RPMI7951 (cell line): Measurements from ENCODE around the gene RPRD1A. TPM values are rescaled to one million over a fixed set of nuclear protein-coding genes. Genes with fewer than 3 reads are reported as not detected.
"Not testable (repeated sequence)": the region's sequence is repeated elsewhere in the genome, so short reads cannot be mapped to it uniquely, and the experiment has no call there.

Experiments used
- DNase-seq: peaks from one replicate; pipeline ENCODE4 v3.0.0-alpha.2; 2012; ENCODE audit warnings: low read depth
- total RNA-seq: library from RNA; depleted of rRNA; stranded (reverse); fragments of >200 nt; shearing (Covaris generic); gene quantifications from 2 replicates; pipeline ENCODE4 v1.2.3, GENCODE V29; 2014

The RPRD1A gene
- total RNA-seq, 1 experiment from 2014 or later, result 42.1 TPM

DNA sequence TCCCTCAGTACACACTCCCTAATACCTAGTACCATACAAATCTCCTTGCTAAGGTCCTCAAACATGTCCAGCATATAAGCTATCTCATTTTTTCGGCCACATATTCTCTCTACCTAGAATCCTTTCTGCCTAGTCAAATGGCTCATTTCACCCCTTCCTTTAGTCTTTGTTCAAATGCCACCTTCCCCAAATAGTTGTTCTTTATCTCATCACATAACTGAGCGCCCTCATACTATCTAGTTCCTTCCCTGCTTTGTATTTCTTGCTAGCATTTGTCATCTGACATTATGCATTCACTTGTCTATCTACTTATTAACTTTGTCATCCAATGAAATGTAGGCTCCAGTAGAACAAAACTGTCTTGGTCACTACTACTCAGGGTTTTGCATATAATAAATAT, 35.5 kb downstream of the RPRD1A start:
- DNase-seq, result no peak

DNA sequence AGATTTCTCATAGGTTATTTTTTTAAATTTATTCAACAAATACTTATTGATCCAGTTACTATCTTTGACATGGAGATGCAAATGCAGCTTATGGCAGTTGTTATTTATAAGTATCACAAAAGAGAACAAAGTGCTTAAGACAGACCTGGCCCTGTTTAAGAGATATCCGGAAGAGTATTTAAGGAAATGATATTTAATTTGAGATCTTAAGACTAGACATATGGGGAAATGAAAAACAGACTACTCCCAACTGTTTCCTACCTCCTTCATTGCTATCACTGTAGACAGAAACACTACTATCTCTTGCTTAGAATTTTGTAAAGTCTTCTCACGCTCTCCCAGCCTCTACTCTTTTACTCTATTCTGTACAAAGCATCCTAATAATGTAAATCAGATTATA, 36.0 kb downstream of the RPRD1A start:
- no peak for DNase-seq

DNA sequence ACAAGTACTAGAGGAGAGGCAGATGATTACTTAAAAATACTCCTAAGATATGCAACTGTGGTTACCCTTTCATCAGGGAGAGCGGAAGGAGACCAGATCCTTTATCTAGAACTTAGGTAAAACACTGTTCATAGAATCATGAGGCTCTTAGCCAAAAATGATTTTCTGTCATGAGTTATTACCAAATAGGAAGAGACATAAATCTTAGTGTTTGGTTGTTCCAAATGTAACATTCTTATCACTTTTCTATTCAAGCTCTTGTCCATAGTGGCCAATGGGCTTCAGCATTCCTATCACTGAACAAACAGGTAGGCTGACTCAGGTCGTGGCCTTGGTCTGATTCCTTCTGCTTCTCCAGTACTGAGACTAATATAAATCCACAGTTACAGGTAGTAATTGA, 38.5 kb downstream of the RPRD1A start:
- DNase-seq, result no peak

DNA sequence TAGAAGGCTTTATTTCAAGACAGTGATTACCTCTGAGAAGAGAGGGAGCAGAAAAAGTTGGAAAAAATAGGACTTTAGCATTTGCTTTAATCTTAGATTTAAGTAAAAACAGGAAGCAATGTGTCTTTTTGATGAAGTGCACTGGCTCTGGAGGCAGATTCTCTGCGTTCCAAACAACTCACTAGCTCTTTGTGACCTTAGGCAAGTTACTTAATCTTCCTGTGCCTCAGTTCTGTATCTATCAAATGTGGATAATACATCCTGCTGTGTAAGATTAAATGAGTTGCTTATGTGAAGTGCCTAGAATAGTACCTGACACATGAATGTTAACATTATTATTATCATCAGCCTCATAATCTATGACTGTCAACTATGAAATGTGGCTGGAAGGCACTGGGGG, 42.3 kb downstream of the RPRD1A start:
- peak; percentile 42 for DNase-seq

DNA sequence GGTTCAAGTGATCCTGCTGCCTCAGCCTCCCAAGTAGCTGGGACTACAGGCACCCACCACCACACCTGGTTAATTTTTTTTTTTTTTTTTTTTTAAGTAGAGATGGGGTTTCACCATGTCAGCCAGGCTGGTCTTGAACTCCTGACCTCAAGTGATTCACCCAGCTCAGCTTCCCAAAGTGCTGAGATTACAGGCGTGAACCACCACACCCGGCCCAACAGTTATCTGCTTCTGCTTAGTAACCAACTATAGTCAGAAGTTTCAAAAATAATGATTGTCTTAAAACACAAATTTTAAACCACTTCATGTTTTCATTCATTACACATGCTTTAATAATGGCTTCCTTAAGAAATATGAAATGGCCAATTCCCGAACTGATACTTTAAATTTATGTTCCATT, 43.1 kb downstream of the RPRD1A start:
- not testable (repeated sequence) for DNase-seq

DNA sequence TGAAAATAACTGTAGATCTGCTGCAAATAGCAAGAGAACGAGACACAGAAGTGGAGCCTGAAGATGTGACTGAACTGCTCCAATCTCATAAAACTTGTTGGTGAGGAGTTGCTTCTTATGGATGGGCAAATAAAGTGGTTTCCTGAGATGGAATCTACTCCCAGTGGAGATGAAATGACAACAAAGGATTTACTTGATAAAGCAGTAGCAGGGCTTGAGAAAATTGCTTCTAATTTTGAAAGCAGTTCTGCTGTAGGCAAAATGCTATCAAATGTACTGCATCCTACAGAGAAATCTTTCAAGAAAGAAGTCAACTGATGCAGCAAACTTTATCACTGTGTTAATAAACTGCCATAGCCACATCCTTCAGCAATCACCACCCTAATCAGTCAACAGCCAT, 44.0 kb downstream of the RPRD1A start:
- no peak for DNase-seq

DNA sequence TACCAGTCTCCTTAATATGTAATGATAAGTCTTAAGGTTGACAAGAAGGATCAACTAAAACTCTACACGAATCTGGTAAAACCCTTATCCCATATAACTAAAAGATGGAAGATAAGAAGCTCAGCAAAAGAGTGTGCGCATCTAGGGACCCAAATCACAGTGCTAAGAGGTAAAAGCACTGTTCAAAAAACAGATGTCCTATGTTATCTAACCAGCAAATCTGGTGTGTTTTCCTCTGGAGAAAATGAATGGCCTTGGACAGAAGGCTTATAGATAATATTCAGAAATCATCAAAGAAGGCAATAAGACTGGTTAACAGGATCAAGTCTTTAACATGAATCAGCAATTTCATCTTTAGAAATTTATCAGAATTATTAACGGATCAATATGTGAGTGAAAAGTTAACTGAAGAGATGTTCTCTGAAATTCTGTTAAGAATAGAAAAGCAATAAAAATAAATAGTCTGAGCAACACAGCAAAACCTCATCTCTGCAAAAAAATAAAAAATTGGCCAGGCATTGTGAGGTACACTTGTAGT, 47.1 kb downstream of the RPRD1A start:
- no peak for DNase-seq

DNA sequence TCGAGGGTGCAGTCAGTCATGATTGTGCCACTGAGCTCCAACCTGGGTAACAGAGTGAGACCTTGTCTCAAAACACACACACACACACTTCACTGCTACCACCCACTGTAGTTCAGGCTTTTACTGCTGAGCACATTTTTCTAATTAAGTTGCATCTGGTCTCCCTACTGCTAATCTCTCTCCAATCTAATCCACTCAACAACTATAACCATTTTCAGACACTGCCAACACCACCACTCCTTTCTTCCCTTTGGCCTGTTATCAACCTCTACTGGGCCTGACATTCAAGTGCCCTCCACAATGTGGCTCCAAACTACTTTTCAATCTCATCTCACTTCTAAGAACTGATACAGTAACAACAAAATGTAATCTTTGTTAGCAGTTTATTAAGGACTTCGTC, 50.1 kb downstream of the RPRD1A start:
- DNase-seq, result no peak

DNA sequence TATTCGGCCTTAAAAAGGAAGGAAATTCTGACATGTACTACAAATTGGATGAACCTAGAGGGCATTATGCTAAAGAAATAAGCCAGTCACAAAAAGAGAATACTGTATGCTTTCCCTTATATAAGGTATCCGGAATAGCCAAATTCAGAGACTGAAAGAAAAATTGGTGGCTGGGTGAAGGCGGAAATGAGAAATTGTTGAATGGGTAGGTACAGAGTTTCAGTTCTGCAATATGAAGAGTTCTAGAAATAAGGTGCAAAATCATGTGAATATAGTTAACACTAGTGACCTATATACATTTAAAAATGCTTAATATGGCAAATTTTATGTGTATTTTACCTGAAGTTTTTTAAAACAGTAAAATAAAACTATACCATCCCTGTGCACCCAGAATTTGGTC, 51.7 kb downstream of the RPRD1A start:
- no peak for DNase-seq

DNA sequence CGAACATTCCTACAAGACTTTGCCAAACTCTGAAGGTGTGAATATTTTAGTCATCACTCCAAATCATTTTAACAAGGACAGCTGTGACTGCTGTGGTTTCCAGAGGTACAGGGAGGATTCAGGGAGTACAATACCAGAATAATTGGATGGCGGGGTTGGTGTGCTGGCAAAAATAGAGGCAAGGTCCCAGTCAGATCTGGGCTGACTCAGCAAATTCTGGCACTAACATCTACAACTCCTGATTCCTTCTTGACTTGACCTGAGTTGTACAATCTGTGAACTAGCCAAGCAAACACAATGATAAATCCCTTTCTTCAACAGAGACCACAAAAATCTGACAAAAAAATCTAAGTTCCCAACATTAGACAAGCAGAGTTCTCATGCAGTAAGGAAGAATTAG, 54.5 kb downstream of the RPRD1A start:
- DNase-seq, result no peak

DNA sequence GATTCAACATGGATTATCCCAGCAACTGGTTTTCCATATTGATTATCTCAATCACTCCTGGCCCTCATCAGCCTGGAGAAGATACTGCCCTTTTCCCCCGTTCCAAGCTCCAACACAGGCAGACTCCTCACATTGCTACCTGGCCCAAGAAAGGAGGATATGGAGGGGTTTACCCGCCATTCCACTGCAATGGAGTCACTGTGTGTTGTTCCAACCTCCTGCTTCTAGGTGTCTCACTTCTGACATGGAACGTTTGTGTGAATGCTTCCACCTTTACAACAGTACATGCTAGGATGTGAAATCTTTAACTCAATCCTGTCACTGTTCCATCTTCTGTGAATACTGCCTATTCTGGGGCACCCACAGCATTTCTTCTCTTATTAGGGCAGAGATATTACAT, 58.1 kb downstream of the RPRD1A start:
- no peak for DNase-seq

DNA sequence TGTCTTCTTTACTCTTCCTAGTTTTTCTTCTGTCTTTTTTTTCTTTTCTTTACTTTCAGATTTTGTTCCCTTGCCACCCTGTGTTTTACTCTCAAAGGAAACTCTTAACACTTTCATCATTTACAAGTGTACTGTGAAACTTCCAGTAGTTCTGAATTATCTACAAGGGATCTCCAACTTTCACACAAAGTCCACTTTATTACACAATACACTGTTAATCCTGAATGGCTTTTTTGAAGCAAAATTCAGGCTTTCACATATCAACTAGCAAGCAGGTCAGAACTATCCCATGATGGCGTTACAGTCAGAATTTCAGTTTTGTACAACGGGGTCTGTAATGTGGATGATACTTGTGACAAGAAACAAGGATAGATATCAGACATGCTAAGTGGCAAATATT, 60.4 kb downstream of the RPRD1A start:
- no peak for DNase-seq

DNA sequence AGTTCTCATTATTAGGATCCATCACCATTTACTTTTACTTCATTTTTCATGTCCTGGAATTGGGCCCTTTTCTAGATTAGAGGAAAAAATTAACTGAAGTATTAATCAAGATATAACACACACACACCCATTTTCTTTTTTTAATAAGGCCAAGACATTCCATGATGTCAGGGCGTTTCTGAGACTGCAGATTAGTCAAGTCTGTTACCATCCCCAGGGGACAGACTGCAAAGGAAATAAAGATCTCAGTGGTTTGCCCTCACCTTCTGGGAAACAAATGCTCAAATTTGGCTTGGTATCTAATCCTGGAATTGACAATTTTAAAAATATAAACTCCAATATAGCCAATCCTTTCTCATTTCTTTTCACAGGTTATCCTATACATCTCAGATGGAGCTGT, 67.4 kb downstream of the RPRD1A start:
- DNase-seq, result no peak

DNA sequence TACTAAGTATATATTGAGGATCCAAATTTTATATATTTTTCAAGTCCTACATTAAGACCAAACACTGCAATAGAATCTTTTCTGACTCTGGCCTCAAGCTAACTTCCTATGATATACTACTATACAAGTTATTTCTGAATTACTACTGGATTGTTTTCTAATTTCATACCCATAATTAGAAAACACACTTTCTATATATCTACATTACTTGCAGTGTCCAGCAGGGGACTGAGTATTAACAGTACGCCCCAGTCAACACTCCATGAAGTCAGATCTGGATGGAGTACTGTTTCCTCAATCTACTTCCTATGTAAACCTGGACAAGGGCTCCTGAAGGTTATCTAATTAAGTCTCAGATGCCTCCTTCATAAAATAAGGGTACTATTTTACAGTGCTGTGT, 68.4 kb downstream of the RPRD1A start:
- DNase-seq, result no peak

DNA sequence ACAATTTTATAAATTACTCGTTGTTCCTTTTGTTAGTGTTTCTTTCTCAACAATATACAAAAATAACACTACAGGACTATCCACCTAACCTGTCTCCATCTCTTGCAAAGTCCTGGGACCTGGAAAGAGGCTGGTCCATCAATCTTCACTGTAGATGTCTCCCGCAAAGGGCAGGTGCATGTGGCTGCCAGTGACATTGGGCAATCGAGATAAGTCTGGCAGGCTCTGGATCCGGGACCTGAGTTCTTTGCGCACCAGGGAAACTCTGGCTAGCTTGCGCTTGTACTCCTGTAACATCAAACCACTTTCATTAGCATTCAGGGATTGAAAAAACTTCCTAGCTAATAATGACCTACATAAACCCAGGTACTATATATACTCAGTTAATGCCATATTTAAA, 74.3 kb downstream of the RPRD1A start:
- no peak for DNase-seq

DNA sequence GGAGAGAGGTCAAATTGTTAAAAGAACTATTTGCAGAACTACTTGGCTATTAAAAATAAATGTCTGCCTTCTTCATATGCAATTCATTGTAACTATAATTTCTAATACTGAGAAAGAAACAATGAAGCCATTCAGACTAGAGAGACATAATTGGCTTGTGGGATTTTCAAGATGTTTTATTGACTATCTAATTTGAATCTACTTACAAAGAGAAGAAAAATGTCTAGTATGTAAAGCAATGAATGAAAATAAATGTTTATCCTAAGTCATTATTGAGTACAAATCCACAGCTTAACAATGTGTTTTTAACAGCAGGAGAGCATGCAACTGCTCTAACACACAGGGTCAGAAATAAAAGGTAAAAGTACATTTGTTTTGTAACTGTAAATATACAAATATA, 75.7 kb downstream of the RPRD1A start:
- DNase-seq, result no peak

DNA sequence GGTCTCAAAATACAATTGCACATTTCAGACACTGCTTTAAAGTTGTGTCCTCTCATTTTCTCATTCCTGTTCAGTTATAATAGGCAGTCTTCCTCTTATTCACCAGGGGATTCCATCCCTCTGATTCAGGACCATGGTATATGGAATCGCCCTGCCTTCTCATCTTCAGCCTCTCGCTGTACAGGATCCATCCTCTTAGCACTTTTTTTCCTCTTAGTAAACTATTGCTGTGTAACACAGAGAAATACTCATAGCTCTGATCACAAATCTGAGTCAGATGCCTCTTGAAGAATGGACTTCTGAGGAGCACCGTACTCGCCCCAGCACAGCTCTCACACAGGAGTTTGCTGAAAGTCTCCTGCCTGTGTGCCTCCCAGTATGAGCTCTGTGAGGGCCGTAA, 83.5 kb downstream of the RPRD1A start:
- no peak for DNase-seq

DNA sequence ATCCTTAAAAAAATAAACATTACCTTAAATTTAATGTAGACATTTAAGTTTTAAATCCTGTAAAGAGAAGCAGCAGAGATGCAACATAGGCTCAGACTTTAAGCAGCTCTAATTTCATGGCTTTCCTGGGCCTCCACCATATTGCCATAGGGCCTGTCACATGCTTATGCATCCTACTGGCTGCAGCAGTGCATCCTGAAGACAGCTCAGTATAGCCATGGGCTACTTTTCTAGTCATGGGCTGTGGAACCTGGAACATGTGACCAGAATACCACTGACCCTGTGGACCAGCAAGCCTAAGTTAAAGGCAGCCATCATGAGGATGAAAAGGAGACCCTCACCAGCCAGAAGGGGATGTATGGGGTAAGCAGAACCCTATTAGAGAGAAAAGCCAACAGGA, 84.2 kb downstream of the RPRD1A start:
- no peak for DNase-seq

DNA sequence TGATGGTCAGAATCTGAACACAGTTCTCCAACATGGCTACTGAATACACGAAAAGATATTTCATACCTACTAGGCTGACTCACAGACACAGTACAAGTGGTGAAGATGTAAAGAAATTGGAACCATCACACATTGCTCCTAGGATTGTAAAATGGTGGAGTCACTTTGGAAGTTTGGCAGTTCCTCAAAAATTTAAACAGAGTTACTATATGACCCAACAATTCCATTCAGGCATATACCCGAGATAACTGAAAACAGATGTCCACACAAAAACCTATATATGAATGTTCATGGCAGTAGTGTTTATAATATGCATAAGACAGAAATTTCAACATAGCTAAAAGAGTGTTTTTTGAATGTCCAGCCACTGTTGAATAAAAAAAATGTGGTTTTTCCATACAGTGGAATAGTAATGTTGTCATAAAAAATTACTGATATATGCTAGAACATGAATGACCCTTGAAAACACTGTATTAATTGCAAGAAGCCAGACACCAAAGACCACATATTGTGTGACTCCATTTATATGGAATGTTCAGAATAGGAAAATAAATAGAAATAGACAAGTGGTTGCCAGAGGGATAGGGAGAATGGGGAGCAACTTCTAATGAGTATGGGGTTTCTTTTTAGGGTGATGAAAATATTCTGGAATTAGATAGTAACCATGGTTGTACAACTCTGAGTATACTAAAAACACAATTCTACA, 84.8 kb downstream of the RPRD1A start:
- DNase-seq, result peak; percentile 40

DNA sequence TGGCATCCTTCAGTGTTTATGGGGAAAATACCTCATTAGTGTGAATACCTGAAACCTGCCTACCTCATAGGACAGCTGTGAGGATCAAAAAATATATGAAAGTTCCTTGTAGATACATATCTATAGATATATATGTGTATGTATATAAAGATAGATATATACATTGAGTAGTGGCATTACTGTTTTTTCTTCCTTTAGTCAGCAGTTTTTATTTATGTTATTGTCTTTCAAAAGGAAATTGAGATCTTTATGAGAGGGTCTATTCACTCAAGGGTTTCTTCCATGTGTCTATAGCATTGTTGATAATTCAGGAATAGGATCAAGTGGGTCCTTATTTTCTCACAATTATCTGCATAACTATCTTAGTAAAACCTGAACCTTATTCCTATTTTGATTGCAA, 88.2 kb downstream of the RPRD1A start:
- no peak for DNase-seq

DNA sequence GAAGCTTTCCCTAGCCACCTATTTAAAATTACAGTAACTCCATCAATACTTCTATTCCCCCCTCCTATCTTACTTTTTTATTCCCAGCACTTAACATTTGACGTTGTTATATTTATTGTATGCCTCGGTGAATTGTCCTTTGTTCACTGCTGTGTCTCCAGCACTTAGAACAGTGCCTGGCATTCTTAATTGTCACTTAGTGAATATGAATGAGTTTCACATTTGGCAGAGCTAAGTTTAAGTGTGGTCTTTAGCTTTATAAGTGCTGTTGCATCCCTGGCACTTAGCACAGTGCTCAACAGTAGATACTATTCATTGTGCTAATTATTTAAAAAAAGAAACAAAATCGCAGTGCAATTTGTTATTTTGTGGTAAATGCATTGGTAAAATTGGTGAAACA, 93.2 kb downstream of the RPRD1A start:
- no peak for DNase-seq

DNA sequence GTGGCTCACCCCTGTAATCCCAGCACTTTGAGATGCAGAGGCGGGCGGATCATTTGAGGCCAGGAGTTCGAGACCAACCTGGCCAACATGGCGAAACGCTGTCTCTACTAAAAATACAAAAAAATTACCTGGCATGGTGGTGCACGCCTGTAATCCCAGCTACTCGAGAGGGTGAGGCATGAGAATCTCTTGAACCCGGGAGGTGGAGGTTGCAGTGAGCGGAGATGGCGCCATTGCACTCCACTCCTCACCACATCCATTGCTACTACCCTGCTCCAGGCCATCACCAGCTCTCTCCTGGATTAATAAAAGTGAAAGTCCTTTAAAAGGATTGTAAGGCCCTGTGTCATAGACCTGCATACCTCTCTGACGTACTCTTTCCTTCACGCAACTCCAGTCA, 93.7 kb downstream of the RPRD1A start:
- no peak for DNase-seq

DNA sequence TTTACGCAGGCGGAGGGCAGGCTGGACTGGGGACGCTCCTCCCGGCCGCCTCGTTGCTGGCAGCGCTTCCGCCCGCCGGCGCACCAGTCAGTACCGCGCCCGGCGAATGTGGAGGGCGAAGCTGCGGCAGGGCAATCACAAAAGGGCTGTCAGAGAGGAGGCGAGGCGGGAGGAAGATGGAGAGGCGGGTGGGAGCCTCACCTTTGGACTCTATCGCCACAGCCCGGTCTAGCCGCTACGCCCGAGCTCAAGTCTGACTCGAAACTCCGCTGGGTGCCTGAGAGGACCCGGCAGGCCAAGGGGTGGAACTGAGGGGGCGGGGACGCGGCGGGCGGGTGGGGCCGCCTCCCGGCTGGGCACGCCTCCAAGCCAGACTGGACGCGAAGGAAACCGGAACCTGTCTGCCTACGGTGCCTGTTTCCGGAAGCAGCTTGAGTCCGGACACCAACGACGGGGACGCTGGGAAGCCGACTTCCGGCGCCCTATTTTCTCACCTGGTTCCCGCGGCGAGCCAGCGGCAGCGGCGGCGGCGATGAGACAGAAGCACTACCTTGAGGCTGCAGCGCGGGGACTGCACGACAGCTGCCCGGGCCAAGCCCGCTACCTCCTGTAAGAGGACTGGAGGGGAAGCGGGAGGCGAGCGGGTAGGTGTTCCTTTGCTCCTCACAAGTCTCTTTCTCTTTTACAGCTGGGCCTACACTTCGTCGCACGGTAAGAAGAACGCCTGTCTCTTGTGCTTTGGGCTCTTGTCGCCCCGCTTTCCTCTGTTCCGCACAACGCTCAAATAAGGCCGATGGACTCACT, 95.0 kb downstream of the RPRD1A start, which contains the start of gene RMP24:
RMP24 (plus strand) TSS at position 483 of the 804 bp plus-strand sequence.
- DNase-seq, result peak; percentile 90
